GM23248 (cell line): ENCODE measurements around the gene UBE2QL1.

Source experiments
- EZH2 ChIP-seq: fragments of 200-600 bp; sonication (generic); IDR thresholded peaks from 2 replicates; pipeline ENCODE4 v1.6.1; 2018; ENCODE audit warnings: antibody characterized with exemption, mild to moderate bottlenecking; ENCODE audit not compliant: insufficient read depth, poor library complexity, severe bottlenecking
- EZH2phosphoT487 ChIP-seq: fragments of 200-600 bp; sonication (generic); IDR thresholded peaks from 2 replicates; pipeline ENCODE4 v1.6.1; 2018; ENCODE audit warnings: antibody characterized with exemption, moderate library complexity, mild to moderate bottlenecking, low read depth; ENCODE audit not compliant: insufficient read depth

- TF ChIP-seq EZH2 (no peak), EZH2phosphoT487 (no peak)
Observed at GRCh38 chr5:6443326-6443725, 5.3 kb upstream of the UBE2QL1 start.
